ENCODE data around the gene TMEM151B. TPM values are rescaled to one million over a fixed set of nuclear protein-coding genes. Genes with fewer than 3 reads are reported as not detected.

The TMEM151B gene
- total RNA-seq, 4 donors from 2014 or later, result 0.39 to 0.98 (median 0.46) TPM

DNA sequence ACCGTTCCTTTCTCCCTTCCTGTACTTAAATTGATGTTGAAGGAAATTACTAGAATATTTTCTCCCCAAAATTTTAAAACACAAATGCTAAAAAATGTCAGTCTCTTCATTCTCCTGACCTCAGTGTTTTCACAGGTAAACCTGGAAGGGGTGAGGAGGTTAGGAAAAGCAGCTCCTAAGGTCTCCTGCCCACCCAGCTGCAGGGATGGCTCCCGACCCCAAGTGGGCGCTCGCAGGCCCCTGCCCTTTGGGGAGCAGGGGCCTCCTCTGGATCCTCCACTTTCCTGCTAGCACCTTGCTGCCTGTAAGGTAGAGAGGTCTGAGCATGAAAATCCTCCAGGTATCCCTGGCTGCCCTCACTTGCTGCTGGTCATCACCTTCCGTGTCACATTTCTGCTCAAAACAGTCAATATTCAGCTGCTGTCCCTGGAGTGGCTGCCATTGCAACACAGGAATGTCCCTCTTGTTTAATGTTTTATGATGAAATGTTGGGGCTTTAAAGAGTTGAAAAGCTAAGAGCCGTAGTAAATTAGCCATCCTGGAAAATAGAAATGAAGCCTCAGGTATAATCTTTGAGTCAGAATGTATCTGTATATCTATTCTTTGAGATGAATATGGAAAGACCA lies 34.2 kb upstream of the TMEM151B start:
- TF ChIP-seq EP300 (IDR thresholded peaks at IDR 0.05) (no peak), POLR2AphosphoS5 (IDR thresholded peaks at IDR 0.05) (no peak), POLR2A (IDR thresholded peaks at IDR 0.05; ENCODE audit: low read depth) (no peak)
- TF ChIP-seq, protein P1, sequence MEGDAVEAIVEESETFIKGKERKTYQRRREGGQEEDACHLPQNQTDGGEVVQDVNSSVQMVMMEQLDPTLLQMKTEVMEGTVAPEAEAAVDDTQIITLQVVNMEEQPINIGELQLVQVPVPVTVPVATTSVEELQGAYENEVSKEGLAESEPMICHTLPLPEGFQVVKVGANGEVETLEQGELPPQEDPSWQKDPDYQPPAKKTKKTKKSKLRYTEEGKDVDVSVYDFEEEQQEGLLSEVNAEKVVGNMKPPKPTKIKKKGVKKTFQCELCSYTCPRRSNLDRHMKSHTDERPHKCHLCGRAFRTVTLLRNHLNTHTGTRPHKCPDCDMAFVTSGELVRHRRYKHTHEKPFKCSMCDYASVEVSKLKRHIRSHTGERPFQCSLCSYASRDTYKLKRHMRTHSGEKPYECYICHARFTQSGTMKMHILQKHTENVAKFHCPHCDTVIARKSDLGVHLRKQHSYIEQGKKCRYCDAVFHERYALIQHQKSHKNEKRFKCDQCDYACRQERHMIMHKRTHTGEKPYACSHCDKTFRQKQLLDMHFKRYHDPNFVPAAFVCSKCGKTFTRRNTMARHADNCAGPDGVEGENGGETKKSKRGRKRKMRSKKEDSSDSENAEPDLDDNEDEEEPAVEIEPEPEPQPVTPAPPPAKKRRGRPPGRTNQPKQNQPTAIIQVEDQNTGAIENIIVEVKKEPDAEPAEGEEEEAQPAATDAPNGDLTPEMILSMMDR (IDR thresholded peaks at IDR 0.05), result no peak
- intact Hi-C loops (cut with DNase I), result loop anchor here (5.0 kb wide), 1 partner anchor 64 kb away; no protein-coding TSS in a partner anchor
- H3K4me1 ChIP-seq, result peaks cover 66 to 77% (median 73%) of the 10 kb centered on the region in 4 donors
- H3K27me3 ChIP-seq, result no peaks in the 10 kb centered on the region
- H3K27ac ChIP-seq (replicated peaks in 1 of 4), result peak overlapping the region; percentile 95 to 98 (median 96)
- 77% methylated on average over 6 of the region's 6 CpGs for WGBS
- H3K4me3 ChIP-seq, result no peak overlapping the region
- H3K9me3 ChIP-seq, result no peaks in the 10 kb centered on the region
- peaks cover 10 to 40% (median 20%) of the 10 kb centered on the region in 4 donors for H3K36me3 ChIP-seq
- no peak for DNase-seq (ENCODE audit: extremely low spot score)

DNA sequence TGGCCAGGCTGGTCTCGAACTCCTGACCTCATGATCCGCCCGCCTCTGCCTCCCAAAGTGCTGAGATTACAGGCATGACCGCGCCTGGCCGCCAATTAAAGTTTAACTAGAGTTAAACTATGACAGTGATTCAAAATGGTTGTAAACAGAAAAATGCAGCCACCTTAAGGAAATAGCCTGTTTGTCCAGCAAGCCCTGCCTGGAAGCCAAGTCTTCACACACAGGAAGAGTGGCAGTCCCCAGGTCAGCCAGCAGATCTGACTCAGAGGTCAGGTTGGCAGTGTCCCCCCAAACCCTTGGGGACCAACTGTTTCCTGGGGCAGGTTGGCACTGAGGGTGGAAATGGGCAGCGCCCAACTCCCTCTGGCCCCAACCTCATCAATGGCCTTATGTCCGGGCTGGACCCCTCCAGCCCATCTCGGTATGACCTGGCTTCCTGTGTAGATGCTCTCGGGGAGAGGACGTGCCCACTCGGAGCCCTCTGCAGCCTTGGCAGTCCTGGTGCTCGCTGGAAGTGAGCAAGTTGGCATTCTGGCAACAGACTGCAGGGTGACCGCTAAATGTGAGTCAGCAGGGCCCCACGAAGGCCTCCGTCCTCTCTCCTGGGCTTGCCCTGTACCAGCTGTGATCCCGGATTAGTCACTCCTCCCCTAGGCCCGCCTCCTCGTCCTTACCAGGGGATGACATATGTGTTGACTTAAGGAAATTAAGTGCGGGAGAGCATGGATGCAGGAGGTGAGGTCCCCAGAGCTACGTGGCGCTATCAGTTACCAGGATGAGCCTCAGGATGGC lies 33.0 kb upstream of the TMEM151B start:
- peak; percentile 82 to 84 for TF ChIP-seq POLR2AphosphoS5 (IDR thresholded peaks at IDR 0.05)
- no peak for TF ChIP-seq EP300 (IDR thresholded peaks at IDR 0.05)
- WGBS, result 40% methylated on average over 13 of the region's 22 CpGs
- intact Hi-C loops (cut with DNase I), result loop anchor here (5.0 kb wide), 1 partner anchor 65 kb away; no protein-coding TSS in a partner anchor
- H3K9me3 ChIP-seq, result no peaks in the 10 kb centered on the region
- H3K4me3 ChIP-seq, result peak overlapping the region; percentile 64 to 74 (median 67)
- peak overlapping the region; percentile 95 to 98 (median 96) for H3K27ac ChIP-seq (replicated peaks in 1 of 4)
- peaks cover 58 to 64% (median 60%) of the 10 kb centered on the region in 4 donors for H3K4me1 ChIP-seq
- H3K27me3 ChIP-seq, result no peaks in the 10 kb centered on the region
- peak; percentile 98 for DNase-seq (ENCODE audit: extremely low spot score)
- H3K36me3 ChIP-seq, result peaks cover 6 to 28% (median 9%) of the 10 kb centered on the region in 4 donors

DNA sequence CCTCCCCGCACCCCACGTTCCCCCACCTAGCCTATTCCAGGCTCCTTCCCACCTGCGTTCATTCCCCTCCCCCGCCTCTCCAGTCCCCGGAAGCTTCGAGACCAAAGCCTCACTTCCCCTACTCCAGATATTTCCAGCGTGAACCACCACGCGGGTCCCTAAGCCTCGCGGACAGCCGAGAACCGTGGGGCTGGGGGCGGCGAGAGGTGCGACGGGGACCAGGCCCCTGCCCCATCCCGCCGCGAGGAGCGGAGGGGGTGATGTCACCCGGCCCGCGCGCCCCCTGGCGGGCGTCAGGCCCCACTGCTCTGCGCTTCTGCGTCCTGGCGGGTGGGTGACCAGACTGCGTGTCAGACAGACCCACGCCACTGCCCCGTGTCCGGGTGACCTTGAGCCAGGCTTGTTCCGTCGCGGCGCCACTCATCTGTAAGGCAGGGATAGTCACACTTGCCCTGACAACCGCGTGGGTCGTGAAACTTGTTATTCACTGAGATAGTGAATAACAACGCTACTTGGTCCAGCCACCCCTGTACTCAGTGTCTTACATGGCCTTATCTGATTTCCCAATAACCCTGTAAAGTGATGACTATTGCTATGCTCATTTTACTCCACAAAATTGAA lies 32.3 kb upstream of the TMEM151B start:
- intact Hi-C loops (cut with DNase I), result loop anchor here (5.0 kb wide), 1 partner anchor 66 kb away; no protein-coding TSS in a partner anchor
- peak; percentile 95 for DNase-seq (ENCODE audit: extremely low spot score)
- H3K27ac ChIP-seq (replicated peaks in 1 of 4), result peak overlapping the region; percentile 95 to 98 (median 96)
- peaks cover 51 to 57% (median 53%) of the 10 kb centered on the region in 4 donors for H3K4me1 ChIP-seq
- no peaks in the 10 kb centered on the region for H3K9me3 ChIP-seq
- peak; percentile 2 to 79 for TF ChIP-seq POLR2AphosphoS5 (IDR thresholded peaks at IDR 0.05)
- TF ChIP-seq POLR2A (IDR thresholded peaks at IDR 0.05; ENCODE audit: low read depth), result peak; percentile 43
- TF ChIP-seq, protein P1 (IDR thresholded peaks at IDR 0.05), result peak in 2 of 3 experiments; percentile 95 to 96
- TF ChIP-seq EP300 (IDR thresholded peaks at IDR 0.05), result no peak
- H3K4me3 ChIP-seq, result peak overlapping the region; percentile 64 to 74 (median 67)
- H3K27me3 ChIP-seq, result no peaks in the 10 kb centered on the region
- 3% methylated on average over 16 of the region's 42 CpGs for WGBS
- H3K36me3 ChIP-seq, result peaks cover under 1 to 21% (median 2%) of the 10 kb centered on the region in 4 donors

DNA sequence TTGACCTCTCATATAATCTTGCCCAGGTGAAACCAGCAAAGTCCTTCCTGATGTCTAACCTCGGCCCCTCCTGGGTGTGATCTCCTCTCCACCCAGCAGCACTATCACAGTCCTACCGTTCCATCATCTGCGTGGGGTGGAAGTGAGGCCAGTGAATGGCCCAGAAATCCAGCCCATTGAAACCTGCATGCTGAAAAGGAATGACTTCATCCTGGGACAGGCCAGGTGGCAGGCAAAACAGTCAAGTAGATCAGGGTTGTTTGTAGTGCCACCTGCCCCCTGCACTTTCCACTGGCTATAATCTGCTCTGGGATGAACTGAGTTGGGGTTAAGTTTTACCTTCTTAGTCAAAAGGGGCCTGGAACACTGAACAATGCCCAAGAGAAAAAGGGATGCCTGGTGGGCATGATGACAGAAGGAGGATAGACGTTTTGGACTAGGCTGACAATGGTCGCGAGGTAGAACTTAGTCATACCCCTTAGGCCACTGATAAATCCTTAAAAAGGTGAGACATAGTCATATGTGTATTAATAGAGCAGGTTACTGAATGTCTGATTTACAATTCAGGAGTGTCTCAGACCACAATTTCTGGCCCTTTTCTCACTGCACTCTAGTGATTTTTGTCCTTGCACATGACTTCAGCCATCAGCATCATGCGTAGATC lies 31.4 kb upstream of the TMEM151B start:
- no peaks in the 10 kb centered on the region for H3K9me3 ChIP-seq
- TF ChIP-seq, protein P1 (IDR thresholded peaks at IDR 0.05), result no peak
- TF ChIP-seq POLR2A (IDR thresholded peaks at IDR 0.05; ENCODE audit: low read depth), result no peak
- TF ChIP-seq POLR2AphosphoS5 (IDR thresholded peaks at IDR 0.05), result no peak
- TF ChIP-seq EP300 (IDR thresholded peaks at IDR 0.05), result no peak
- H3K4me3 ChIP-seq, result no peak overlapping the region
- peaks cover 42 to 48% (median 44%) of the 10 kb centered on the region in 4 donors for H3K4me1 ChIP-seq
- H3K27ac ChIP-seq (replicated peaks in 1 of 4), result peak overlapping the region; percentile 95 to 98 (median 96)
- 88% methylated on average over 7 of the region's 7 CpGs for WGBS
- H3K27me3 ChIP-seq, result no peaks in the 10 kb centered on the region
- intact Hi-C loops (cut with DNase I), result loop anchor here (5.0 kb wide), 1 partner anchor 67 kb away; no protein-coding TSS in a partner anchor
- H3K36me3 ChIP-seq, result peaks cover 0 to 14% (median 0%) of the 10 kb centered on the region in 4 donors
- no peak for DNase-seq (ENCODE audit: extremely low spot score)

Data from esophagus muscularis mucosa (tissue), 4 donors.